Tibial nerve (tissue), 4 donors: ENCODE results near the gene ASTN2. TPM values are rescaled to one million over a fixed set of nuclear protein-coding genes. Genes with fewer than 3 reads are reported as not detected.

ENCODE experiments used
- DNase-seq, 2 donors: peaks; one replicate each; pipeline ENCODE4 v3.0.0-alpha.2; 2019; ENCODE audit warnings: low spot score in 2 of 2
- H3K27ac ChIP-seq, 4 donors: fragments of 200-600 bp; sonication (generic) in 3 of 4; one replicate each; pipeline ENCODE4 v1.5.1; 2017 to 2019; ENCODE audit warnings: mild to moderate bottlenecking in 1 of 4
- H3K27me3 ChIP-seq, 2 donors: fragments of 200-600 bp; sonication (generic) in 1 of 2; one replicate each; pipeline versions ENCODE4 v1.5.1 to v1.6.0; 2017 to 2019
- H3K36me3 ChIP-seq, 3 donors: fragments of 200-600 bp; sonication (generic); one replicate each; pipeline ENCODE4 v1.5.1; 2018 to 2019
- H3K4me1 ChIP-seq, 4 donors: fragments of 200-600 bp; sonication (generic) in 3 of 4; one replicate each; pipeline ENCODE4 v1.5.1; 2017 to 2019
- H3K4me3 ChIP-seq, 4 donors: fragments of 200-600 bp; sonication (generic) in 3 of 4; one replicate each; pipeline ENCODE4 v1.5.1; 2017 to 2019; ENCODE audit warnings: mild to moderate bottlenecking in 1 of 4, moderate library complexity in 1 of 4
- H3K9me3 ChIP-seq, 4 donors: fragments of 200-600 bp; sonication (generic) in 3 of 4; one replicate each; pipeline ENCODE4 v1.5.1; 2017 to 2019
- EP300 ChIP-seq, 2 donors: sonication (generic); formaldehyde crosslinking; IDR thresholded peaks; one replicate each; pipeline ENCODE4 v1.6.1; 2017; ENCODE audit warnings: antibody characterized with exemption in 2 of 2, mild to moderate bottlenecking in 1 of 2
- POLR2A ChIP-seq, 2 donors: fragments of 450-650 bp; IDR thresholded peaks; one replicate each; pipeline ENCODE4 v1.6.1; 2017; ENCODE audit warnings: antibody characterized with exemption in 2 of 2, mild to moderate bottlenecking in 2 of 2, moderate library complexity in 2 of 2
- WGBS, 2 donors: methylation state at CpG; one replicate each; pipeline ENCODE4 v1.1.5; 2018; 5-methylcytosine and 5-hydroxymethylcytosine counted together
- total RNA-seq, 4 donors: library from RNA; depleted of rRNA; stranded (reverse); fragments of >200 nt; gene quantifications; one replicate each; pipeline ENCODE4 v1.1.0, GENCODE V29; 2016
- TF ChIP-seq, protein P1 (sequence below), 5 experiments: fragments of 200-600 bp in 3 of 5; fragments of 450-650 bp in 2 of 5; sonication (generic) in 3 of 5; IDR thresholded peaks; one replicate each; pipeline ENCODE4 v1.5.1; 2016 to 2019; ENCODE audit warnings: antibody characterized with exemption in 5 of 5, mild to moderate bottlenecking in 3 of 5, moderate library complexity in 2 of 5

The ASTN2 gene
- total RNA-seq, 4 donors from 2014 or later, result 9.0 to 14.9 (median 12.3) TPM

DNA sequence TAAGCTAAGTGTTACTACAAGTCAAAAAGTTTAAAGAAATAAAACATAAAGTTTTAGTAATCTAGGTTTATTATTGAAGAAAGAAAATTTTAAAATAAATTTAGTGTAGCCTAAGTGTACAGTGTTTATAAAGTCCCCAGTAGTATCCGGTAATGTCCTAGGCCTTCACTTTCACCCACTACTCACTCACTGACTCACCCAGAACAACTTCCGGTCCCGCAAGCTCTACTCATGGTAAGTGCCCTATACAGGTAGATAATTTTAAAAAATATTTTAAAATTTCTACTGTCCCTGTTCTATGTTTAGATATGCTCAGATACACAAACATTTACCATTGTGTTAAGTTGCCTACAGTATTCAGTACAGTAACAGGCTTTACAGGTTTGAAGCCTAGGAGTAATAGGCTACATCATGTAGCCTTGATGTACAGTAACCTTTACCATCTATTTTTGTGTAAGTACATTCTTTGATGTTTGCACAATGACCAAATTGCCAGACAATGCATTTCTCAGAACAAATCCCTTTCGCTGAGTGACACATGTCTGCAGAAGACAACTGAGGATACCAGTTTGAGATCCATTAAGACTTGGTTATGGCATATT lies 474.1 kb downstream of the ASTN2 start:
- 89 to 91% methylated on average over 4 of the region's 4 CpGs for WGBS, 2 donors
- Histone ChIP-seq H3K36me3 (no peaks in the 10 kb centered on the region), H3K4me1 (no peaks in the 10 kb centered on the region)

DNA sequence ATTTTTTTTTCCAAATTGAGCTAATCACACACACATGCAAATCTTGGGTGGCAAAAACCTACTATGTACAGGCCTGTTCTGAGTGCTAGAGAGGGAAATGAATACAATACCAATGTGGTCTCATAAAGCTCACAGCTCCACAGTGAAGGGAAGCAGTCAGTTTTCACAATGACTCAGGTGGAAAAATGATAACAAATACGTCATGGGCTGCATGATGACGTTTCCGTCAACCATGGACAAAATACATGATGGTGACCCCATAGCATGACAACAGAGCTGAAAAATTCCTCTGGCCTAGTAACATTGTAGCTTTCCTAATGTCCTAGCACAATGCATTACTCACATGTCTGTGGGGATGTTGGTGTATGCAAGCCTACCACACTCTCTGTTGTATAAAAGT lies 475.2 kb downstream of the ASTN2 start:
- H3K4me1 ChIP-seq, result no peaks in the 10 kb centered on the region
- no peak overlapping the region for H3K27ac ChIP-seq
- no peaks in the 10 kb centered on the region for H3K9me3 ChIP-seq
- no peak for DNase-seq
- H3K36me3 ChIP-seq, result no peaks in the 10 kb centered on the region
- TF ChIP-seq POLR2A (IDR thresholded peaks at IDR 0.05) (no peak), EP300 (IDR thresholded peaks at IDR 0.05) (no peak)
- no peaks in the 10 kb centered on the region for H3K27me3 ChIP-seq
- 80 to 87% methylated on average over 3 of the region's 3 CpGs for WGBS, 2 donors
- H3K4me3 ChIP-seq, result no peak overlapping the region

More for the DNA sequence above, 474.1 kb downstream of the ASTN2 start:
- DNase-seq, result no peak
- H3K27me3 ChIP-seq, result no peaks in the 10 kb centered on the region
- H3K4me3 ChIP-seq, result no peak overlapping the region
- H3K27ac ChIP-seq, result no peak overlapping the region
- H3K9me3 ChIP-seq, result no peaks in the 10 kb centered on the region
- no peak for TF ChIP-seq POLR2A (IDR thresholded peaks at IDR 0.05)
- TF ChIP-seq, protein P1, sequence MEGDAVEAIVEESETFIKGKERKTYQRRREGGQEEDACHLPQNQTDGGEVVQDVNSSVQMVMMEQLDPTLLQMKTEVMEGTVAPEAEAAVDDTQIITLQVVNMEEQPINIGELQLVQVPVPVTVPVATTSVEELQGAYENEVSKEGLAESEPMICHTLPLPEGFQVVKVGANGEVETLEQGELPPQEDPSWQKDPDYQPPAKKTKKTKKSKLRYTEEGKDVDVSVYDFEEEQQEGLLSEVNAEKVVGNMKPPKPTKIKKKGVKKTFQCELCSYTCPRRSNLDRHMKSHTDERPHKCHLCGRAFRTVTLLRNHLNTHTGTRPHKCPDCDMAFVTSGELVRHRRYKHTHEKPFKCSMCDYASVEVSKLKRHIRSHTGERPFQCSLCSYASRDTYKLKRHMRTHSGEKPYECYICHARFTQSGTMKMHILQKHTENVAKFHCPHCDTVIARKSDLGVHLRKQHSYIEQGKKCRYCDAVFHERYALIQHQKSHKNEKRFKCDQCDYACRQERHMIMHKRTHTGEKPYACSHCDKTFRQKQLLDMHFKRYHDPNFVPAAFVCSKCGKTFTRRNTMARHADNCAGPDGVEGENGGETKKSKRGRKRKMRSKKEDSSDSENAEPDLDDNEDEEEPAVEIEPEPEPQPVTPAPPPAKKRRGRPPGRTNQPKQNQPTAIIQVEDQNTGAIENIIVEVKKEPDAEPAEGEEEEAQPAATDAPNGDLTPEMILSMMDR (IDR thresholded peaks at IDR 0.05), result no peak
- no peak for TF ChIP-seq EP300 (IDR thresholded peaks at IDR 0.05)

- WGBS, 2 donors, result 68 to 87% methylated on average over 1 of the region's 1 CpG
- DNase-seq, result no peak
- H3K9me3 ChIP-seq, result no peaks in the 10 kb centered on the region
- H3K4me1 ChIP-seq, result no peaks in the 10 kb centered on the region
- H3K27me3 ChIP-seq, result no peaks in the 10 kb centered on the region
- H3K4me3 ChIP-seq, result no peak overlapping the region
- H3K36me3 ChIP-seq, result no peaks in the 10 kb centered on the region
- no peak overlapping the region for H3K27ac ChIP-seq
- no peak for TF ChIP-seq EP300 (IDR thresholded peaks at IDR 0.05)
- TF ChIP-seq POLR2A (IDR thresholded peaks at IDR 0.05), result no peak
- TF ChIP-seq, protein P1 (IDR thresholded peaks at IDR 0.05), result no peak
These were observed 475.7 kb downstream of the ASTN2 start for GRCh38 chr9:116939161-116939560.

GRCh38 chr9:116937361-116937760 lies 477.5 kb downstream of the ASTN2 start:
- Histone ChIP-seq H3K27ac (no peak overlapping the region), H3K9me3 (no peaks in the 10 kb centered on the region), H3K4me3 (no peak overlapping the region), H3K4me1 (no peaks in the 10 kb centered on the region), H3K36me3 (no peaks in the 10 kb centered on the region), H3K27me3 (no peaks in the 10 kb centered on the region)
- no peak for TF ChIP-seq EP300 (IDR thresholded peaks at IDR 0.05)
- TF ChIP-seq, protein P1 (IDR thresholded peaks at IDR 0.05), result no peak
- no peak for TF ChIP-seq POLR2A (IDR thresholded peaks at IDR 0.05)
- DNase-seq, result no peak

- Histone ChIP-seq H3K4me3 (no peak overlapping the region), H3K4me1 (no peaks in the 10 kb centered on the region), H3K27ac (no peak overlapping the region), H3K36me3 (no peaks in the 10 kb centered on the region), H3K9me3 (no peaks in the 10 kb centered on the region), H3K27me3 (no peaks in the 10 kb centered on the region)
- WGBS, 2 donors, result 61 to 63% methylated on average over 5 of the region's 5 CpGs
- TF ChIP-seq, protein P1 (IDR thresholded peaks at IDR 0.05), result no peak
- TF ChIP-seq POLR2A (IDR thresholded peaks at IDR 0.05), result no peak
- TF ChIP-seq EP300 (IDR thresholded peaks at IDR 0.05), result no peak
- no peak for DNase-seq
These were observed 479.5 kb downstream of the ASTN2 start for GRCh38 chr9:116935149-116935897.
